LNCaP clone FGC (cell line): ENCODE measurements around the gene PCSK2.

Experiments
- DNase-seq: peaks from one replicate; pipeline ENCODE4 v3.0.0-alpha.2; 2011; ENCODE audit warnings: low read depth
- H3K4me3 ChIP-seq: 2 replicates; pipeline ENCODE4 v1.5.1; 2011; ENCODE audit warnings: mild to moderate bottlenecking, low read depth, low read length, control low read depth
- CTCF ChIP-seq: IDR thresholded peaks from 2 replicates; pipeline ENCODE4 v1.5.1; 2012; ENCODE audit warnings: mild to moderate bottlenecking; ENCODE audit not compliant: control insufficient read depth, insufficient read depth; ENCODE audit errors: extremely low read depth

PCSK2 gene

GRCh38 chr20:17380801-17381200, 154.0 kb downstream of the PCSK2 start:
- H3K4me3 ChIP-seq = no peak overlapping the region
- no peak for DNase-seq
- no peak for TF ChIP-seq CTCF

- DNase-seq = no peak
- no peak for TF ChIP-seq CTCF
- H3K4me3 ChIP-seq = no peak overlapping the region
Observed at GRCh38 chr20:17381724-17382123, 154.9 kb downstream of the PCSK2 start.

GRCh38 chr20:17385798-17386197, 159.0 kb downstream of the PCSK2 start:
- TF ChIP-seq CTCF = no peak
- no peak for DNase-seq
- no peak overlapping the region for H3K4me3 ChIP-seq

GRCh38 chr20:17390655-17391054, 163.8 kb downstream of the PCSK2 start:
- no peak for TF ChIP-seq CTCF
- H3K4me3 ChIP-seq = no peak overlapping the region
- no peak for DNase-seq

GRCh38 chr20:17391127-17391771, 164.4 kb downstream of the PCSK2 start:
- no peak overlapping the region for H3K4me3 ChIP-seq
- DNase-seq = no peak
- TF ChIP-seq CTCF = no peak

- no peak overlapping the region for H3K4me3 ChIP-seq
- TF ChIP-seq CTCF = no peak
- DNase-seq = no peak
Observed at GRCh38 chr20:17394411-17394810, 167.6 kb downstream of the PCSK2 start.

GRCh38 chr20:17395729-17396128, 168.9 kb downstream of the PCSK2 start:
- DNase-seq = no peak
- H3K4me3 ChIP-seq = no peak overlapping the region
- no peak for TF ChIP-seq CTCF
